Activated naive CD4-positive, alpha-beta T cell treated with anti-CD3 and anti-CD28 coated beads for 36 hours (primary cell): Measurements from ENCODE around the gene PATL2. TPM values are rescaled to one million over a fixed set of nuclear protein-coding genes. Genes with fewer than 3 reads are reported as not detected.
"Not testable (repeated sequence)": the region's sequence is repeated elsewhere in the genome, so short reads cannot be mapped to it uniquely, and the experiment has no call there.

ENCODE experiments used
- CTCF ChIA-PET: fragments of 350-600 bp; sonication (Branson Sonifier 250); formaldehyde crosslinking; loops from one replicate; lab custom pipeline; 2021; ENCODE audit warnings: antibody characterized with exemption; lab: Charles Lee
- DNase-seq: peaks from one replicate; pipeline ENCODE4 v3.0.0-alpha.2; 2020
- H3K27ac Mint-ChIP-seq: one replicate; pipeline ENCODE4 v1.8.0; 2021; ENCODE audit warnings: mild to moderate bottlenecking, mixed read lengths
- H3K27me3 Mint-ChIP-seq: one replicate; pipeline ENCODE4 v1.8.0; 2021; ENCODE audit warnings: low read depth, mixed read lengths
- H3K36me3 Mint-ChIP-seq: one replicate; pipeline ENCODE4 v1.8.0; 2021; ENCODE audit warnings: low read depth, mixed read lengths
- H3K4me1 Mint-ChIP-seq: one replicate; pipeline ENCODE4 v1.8.0; 2021; ENCODE audit warnings: low read depth, mixed read lengths
- H3K4me3 Mint-ChIP-seq: one replicate; pipeline ENCODE4 v1.8.0; 2021; ENCODE audit warnings: mild to moderate bottlenecking, moderate library complexity, mixed read lengths
- H3K9me3 Mint-ChIP-seq: one replicate; pipeline ENCODE4 v1.8.0; 2021; ENCODE audit warnings: mixed read lengths
- intact Hi-C: fragments of 100-400 bp; cut with micrococcal nuclease; formaldehyde crosslinking; loops from one replicate; pipeline ENCODE4 v1.15.1; 2023
- total RNA-seq, 2 experiments: library from RNA; stranded (reverse); gene quantifications; one replicate each; pipeline ENCODE4 v1.2.3, GENCODE V29; 2021

Gene PATL2
- total RNA-seq, 2 experiments from 2014 or later, result 6.1 to 6.3 TPM

- DNase-seq, result no peak
- no peak overlapping the region for H3K27ac Mint-ChIP-seq
- H3K36me3 Mint-ChIP-seq, result peaks cover 21% of the 10 kb centered on the region
- CTCF ChIA-PET, result interaction anchor here (1.1 to 1.6 kb wide), 2 partner anchors 8 to 24 kb away, joined by 3 to 6 read pairs; no protein-coding TSS in a partner anchor
- peaks cover 5% of the 10 kb centered on the region for H3K9me3 Mint-ChIP-seq
- no peak overlapping the region for H3K4me3 Mint-ChIP-seq
- peaks cover 3% of the 10 kb centered on the region for H3K27me3 Mint-ChIP-seq
- intact Hi-C loops, result no loop called here
- H3K4me1 Mint-ChIP-seq, result peaks cover 20% of the 10 kb centered on the region
Observed at GRCh38 chr15:44706946-44707636, 4.0 kb downstream of the PATL2 start.

- peaks cover 22% of the 10 kb centered on the region for H3K4me1 Mint-ChIP-seq
- H3K4me3 Mint-ChIP-seq, result no peak overlapping the region
- intact Hi-C loops, result no loop called here
- peaks cover 16% of the 10 kb centered on the region for H3K36me3 Mint-ChIP-seq
- peaks cover 10% of the 10 kb centered on the region for H3K9me3 Mint-ChIP-seq
- no peak for DNase-seq
- CTCF ChIA-PET, result interaction anchor here (1.1 to 1.6 kb wide), 4 partner anchors 8 to 113 kb away, joined by 3 to 6 read pairs (median 4); no protein-coding TSS in a partner anchor
- peaks cover 1% of the 10 kb centered on the region for H3K27me3 Mint-ChIP-seq
- no peak overlapping the region for H3K27ac Mint-ChIP-seq
Observed at GRCh38 chr15:44706401-44706800, 4.7 kb downstream of the PATL2 start.

- Mint-ChIP-seq H3K9me3 (peaks cover 12% of the 10 kb centered on the region), H3K27ac (no peak overlapping the region), H3K27me3 (no peaks in the 10 kb centered on the region), H3K4me1 (peaks cover 23% of the 10 kb centered on the region), H3K4me3 (no peak overlapping the region), H3K36me3 (peaks cover 13% of the 10 kb centered on the region)
- intact Hi-C loops, result no loop called here
- DNase-seq, result no peak
- CTCF ChIA-PET, result interaction anchor here (1.2 to 1.6 kb wide), 3 partner anchors 10 to 113 kb away, joined by 3 to 6 read pairs (median 4); no protein-coding TSS in a partner anchor
Observed at GRCh38 chr15:44705986-44706385, 5.1 kb downstream of the PATL2 start.

- intact Hi-C loops, H3K27me3 Mint-ChIP-seq, H3K27ac Mint-ChIP-seq, DNase-seq, H3K36me3 Mint-ChIP-seq, H3K4me3 Mint-ChIP-seq: not testable (repeated sequence)
- CTCF ChIA-PET, result interaction anchor here (0.8 kb wide), 1 partner anchor 122 kb away, joined by 5 read pairs; no protein-coding TSS in a partner anchor
- Mint-ChIP-seq H3K9me3 (peaks cover 24% of the 10 kb centered on the region), H3K4me1 (peaks cover 13% of the 10 kb centered on the region)
Observed at GRCh38 chr15:44700676-44701075, 10.4 kb downstream of the PATL2 start.

GRCh38 chr15:44698641-44699040 is 12.5 kb downstream of the PATL2 start:
- no peak overlapping the region for H3K27ac Mint-ChIP-seq
- peaks cover 3% of the 10 kb centered on the region for H3K36me3 Mint-ChIP-seq
- peaks cover 23% of the 10 kb centered on the region for H3K4me1 Mint-ChIP-seq
- no peaks in the 10 kb centered on the region for H3K27me3 Mint-ChIP-seq
- DNase-seq, result no peak
- CTCF ChIA-PET, result interaction anchor here (1.0 to 1.1 kb wide), 3 partner anchors 8 to 90 kb away, joined by 3 to 5 read pairs (median 4); partner anchors contain the start of genes B2M and PATL2
- peaks cover 22% of the 10 kb centered on the region for H3K9me3 Mint-ChIP-seq
- intact Hi-C loops, result no loop called here
- H3K4me3 Mint-ChIP-seq, result no peak overlapping the region

- Mint-ChIP-seq H3K9me3 (peaks cover 18% of the 10 kb centered on the region), H3K36me3 (peaks cover 1% of the 10 kb centered on the region), H3K27ac (no peak overlapping the region), H3K4me3 (no peak overlapping the region), H3K27me3 (no peaks in the 10 kb centered on the region), H3K4me1 (peaks cover 23% of the 10 kb centered on the region)
- no peak for DNase-seq
- intact Hi-C loops, result no loop called here
- CTCF ChIA-PET, result interaction anchor here (0.9 kb wide), 1 partner anchor 14 kb away, joined by 3 read pairs; the partner anchor contains the start of genes B2M and PATL2
Observed at GRCh38 chr15:44697014-44697413, 14.1 kb downstream of the PATL2 start.

GRCh38 chr15:44695294-44695693 is 15.8 kb downstream of the PATL2 start:
- Mint-ChIP-seq H3K9me3 (peaks cover 7% of the 10 kb centered on the region), H3K36me3 (no peaks in the 10 kb centered on the region), H3K4me1 (peaks cover 15% of the 10 kb centered on the region), H3K4me3 (no peak overlapping the region), H3K27me3 (no peaks in the 10 kb centered on the region), H3K27ac (no peak overlapping the region)
- intact Hi-C loops, result no loop called here
- CTCF ChIA-PET, result interaction anchor here (1.8 kb wide), 1 partner anchor 32 kb away, joined by 10 read pairs; the partner anchor contains the start of gene SPG11
- no peak for DNase-seq

- H3K4me1 Mint-ChIP-seq, result peaks cover 19% of the 10 kb centered on the region
- CTCF ChIA-PET, result interaction anchor here (1.8 kb wide), 1 partner anchor 31 kb away, joined by 10 read pairs; the partner anchor contains the start of gene SPG11
- H3K4me3 Mint-ChIP-seq, result no peak overlapping the region
- peaks cover under 1% of the 10 kb centered on the region for H3K36me3 Mint-ChIP-seq
- no peak overlapping the region for H3K27ac Mint-ChIP-seq
- DNase-seq, result no peak
- H3K27me3 Mint-ChIP-seq, result no peaks in the 10 kb centered on the region
- intact Hi-C loops, result no loop called here
- peaks cover 5% of the 10 kb centered on the region for H3K9me3 Mint-ChIP-seq
Observed at GRCh38 chr15:44694416-44694815, 16.7 kb downstream of the PATL2 start.

GRCh38 chr15:44692659-44693058 is 18.5 kb downstream of the PATL2 start:
- CTCF ChIA-PET, result interaction anchor here (0.6 to 1.5 kb wide), 6 partner anchors 15 to 97 kb away, joined by 3 to 5 read pairs (median 3); partner anchors contain the start of genes SPG11 and TRIM69
- intact Hi-C loops, result no loop called here
- no peak overlapping the region for H3K27ac Mint-ChIP-seq

GRCh38 chr15:44690245-44690644 is 20.9 kb downstream of the PATL2 start:
- H3K36me3 Mint-ChIP-seq, result peaks cover 16% of the 10 kb centered on the region
- intact Hi-C loops, result loop anchor here (2.0 kb wide), 1 partner anchor 21 kb away; the partner anchor contains the start of genes B2M and PATL2
- DNase-seq, result peak; percentile 39
- peak overlapping the region; percentile 39 for H3K27ac Mint-ChIP-seq
- H3K4me1 Mint-ChIP-seq, result peaks cover 36% of the 10 kb centered on the region
- H3K9me3 Mint-ChIP-seq, result peaks cover 29% of the 10 kb centered on the region
- CTCF ChIA-PET, result interaction anchor here (0.6 to 1.3 kb wide), 2 partner anchors 21 to 26 kb away, joined by 3 to 4 read pairs; partner anchors contain the start of genes PATL2 and SPG11
- not testable (repeated sequence) for H3K4me3 Mint-ChIP-seq, H3K27me3 Mint-ChIP-seq

More at GRCh38 chr15:44692659-44693058, 18.5 kb downstream of the PATL2 start:
- peaks cover 14% of the 10 kb centered on the region for H3K9me3 Mint-ChIP-seq
- H3K4me1 Mint-ChIP-seq, result peaks cover 26% of the 10 kb centered on the region
- H3K4me3 Mint-ChIP-seq, result no peak overlapping the region
- no peaks in the 10 kb centered on the region for H3K27me3 Mint-ChIP-seq
- peaks cover 10% of the 10 kb centered on the region for H3K36me3 Mint-ChIP-seq
- no peak for DNase-seq

GRCh38 chr15:44689318-44689717 is 21.8 kb downstream of the PATL2 start:
- intact Hi-C loops, DNase-seq, H3K27me3 Mint-ChIP-seq, CTCF ChIA-PET, H3K4me3 Mint-ChIP-seq: not testable (repeated sequence)
- H3K9me3 Mint-ChIP-seq, result peaks cover 34% of the 10 kb centered on the region
- peaks cover 39% of the 10 kb centered on the region for H3K4me1 Mint-ChIP-seq
- H3K27ac Mint-ChIP-seq, result peak overlapping the region; percentile 40
- H3K36me3 Mint-ChIP-seq, result peaks cover 20% of the 10 kb centered on the region
